Islet precursor cell (in vitro differentiated cells): ENCODE measurements around the gene CAMK2G.
A peak's percentile ranks its signal among the peaks of the same experiment; 100 is the strongest.

ENCODE experiments used
- DNase-seq: peaks from one replicate; pipeline ENCODE4 v3.0.0-alpha.2; 2018

The CAMK2G gene

GRCh38 chr10:73878365-73878764, 4.0 kb upstream of the CAMK2G start:
- DNase-seq = no peak

- DNase-seq = no peak
These were observed 3.3 kb upstream of the CAMK2G start for GRCh38 chr10:73877533-73878160.

DNA sequence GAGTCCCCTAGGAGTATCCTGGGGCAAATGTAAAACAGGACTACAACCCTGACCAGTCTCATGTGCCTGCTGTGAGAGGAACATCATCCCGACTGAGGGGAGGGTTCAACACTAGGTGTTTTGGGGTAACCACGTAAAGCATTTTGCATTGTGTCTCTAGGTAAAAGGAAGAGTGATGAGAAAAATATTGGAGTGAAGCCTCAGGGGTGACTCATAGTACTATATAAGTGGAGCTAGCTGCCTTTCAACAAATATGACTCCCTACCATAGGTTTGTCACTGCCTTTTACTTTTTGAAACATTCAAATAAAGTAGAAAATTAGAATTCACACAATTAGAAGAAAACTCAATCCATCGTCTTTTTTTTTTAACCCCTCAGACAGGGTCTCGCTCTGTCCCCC, 2.6 kb upstream of the CAMK2G start:
- DNase-seq = no peak

DNA sequence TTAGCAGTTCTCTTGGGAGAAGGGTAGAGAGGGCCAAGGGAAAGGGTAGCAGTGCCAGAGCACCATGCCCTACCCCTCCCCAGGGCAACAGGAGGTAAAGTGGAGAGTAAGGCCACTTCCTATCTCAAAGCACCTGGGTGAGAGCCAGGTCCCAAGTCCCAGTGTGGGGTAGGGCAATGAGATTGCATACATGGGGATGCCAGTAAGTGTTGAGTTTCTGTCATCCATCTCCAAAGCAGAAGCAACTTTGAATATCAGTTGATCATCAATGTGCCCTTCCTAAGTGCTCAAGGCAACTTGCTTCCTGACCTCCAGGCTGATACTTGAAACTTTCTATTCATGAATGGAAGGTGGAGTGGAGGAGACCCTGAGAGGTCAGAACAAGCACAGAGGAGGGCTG, 2.2 kb upstream of the CAMK2G start:
- no peak for DNase-seq

GRCh38 chr10:73876157-73876556, 1.8 kb upstream of the CAMK2G start:
- DNase-seq = peak; percentile 78

- DNase-seq = no peak
These were observed 752 bp upstream of the CAMK2G start for GRCh38 chr10:73875139-73875475.

GRCh38 chr10:73873838-73874215, 528 bp downstream of the CAMK2G start:
- DNase-seq = no peak

- DNase-seq = no peak
These were observed 1.1 kb downstream of the CAMK2G start for GRCh38 chr10:73873142-73873837.

GRCh38 chr10:73872190-73872710, 2.1 kb downstream of the CAMK2G start:
- DNase-seq = peak; percentile 70

DNA sequence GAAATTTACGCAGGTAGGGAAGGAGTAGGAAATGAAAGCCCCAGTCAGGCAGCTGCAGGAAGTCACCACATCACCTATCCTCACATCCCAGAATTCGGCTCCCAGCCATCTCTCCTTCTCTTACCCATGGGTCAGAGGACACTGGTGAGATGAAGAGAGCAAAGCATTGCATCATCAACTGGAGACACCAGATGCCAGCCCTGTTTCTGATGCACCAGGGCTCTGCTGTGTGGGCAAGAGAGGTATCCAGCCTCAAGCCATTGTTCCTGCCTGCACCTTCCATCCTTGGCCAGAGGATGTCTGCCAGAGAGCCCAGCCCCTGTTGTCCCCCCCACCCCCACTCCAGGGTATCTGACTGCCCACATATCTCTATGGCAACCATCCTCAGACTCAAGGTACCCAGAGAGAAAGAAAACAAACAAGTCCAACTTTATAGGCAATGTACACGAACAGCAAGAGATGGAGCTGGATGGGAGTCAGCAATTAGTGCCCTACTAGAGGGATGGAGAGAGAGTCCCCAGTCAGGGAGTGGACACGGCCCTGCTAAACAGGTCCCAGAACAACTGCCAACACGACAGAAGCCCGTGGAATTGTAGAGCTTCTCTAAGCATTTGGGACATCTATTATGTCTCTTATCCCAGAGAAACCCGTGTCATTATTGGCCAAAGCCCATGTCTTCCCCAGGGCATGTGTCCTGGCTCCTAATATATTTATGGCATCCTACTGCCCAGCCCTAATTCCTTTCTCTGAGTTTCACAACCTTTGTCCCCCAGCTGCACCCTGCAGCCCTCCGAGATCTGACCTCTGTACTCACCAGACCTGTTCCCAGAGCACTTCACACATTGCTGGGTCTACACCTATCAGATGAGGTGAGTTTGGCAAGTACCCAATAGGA, 2.8 kb downstream of the CAMK2G start:
- DNase-seq = no peak

- DNase-seq = no peak
These were observed 5.6 kb downstream of the CAMK2G start for GRCh38 chr10:73868655-73869195.

DNA sequence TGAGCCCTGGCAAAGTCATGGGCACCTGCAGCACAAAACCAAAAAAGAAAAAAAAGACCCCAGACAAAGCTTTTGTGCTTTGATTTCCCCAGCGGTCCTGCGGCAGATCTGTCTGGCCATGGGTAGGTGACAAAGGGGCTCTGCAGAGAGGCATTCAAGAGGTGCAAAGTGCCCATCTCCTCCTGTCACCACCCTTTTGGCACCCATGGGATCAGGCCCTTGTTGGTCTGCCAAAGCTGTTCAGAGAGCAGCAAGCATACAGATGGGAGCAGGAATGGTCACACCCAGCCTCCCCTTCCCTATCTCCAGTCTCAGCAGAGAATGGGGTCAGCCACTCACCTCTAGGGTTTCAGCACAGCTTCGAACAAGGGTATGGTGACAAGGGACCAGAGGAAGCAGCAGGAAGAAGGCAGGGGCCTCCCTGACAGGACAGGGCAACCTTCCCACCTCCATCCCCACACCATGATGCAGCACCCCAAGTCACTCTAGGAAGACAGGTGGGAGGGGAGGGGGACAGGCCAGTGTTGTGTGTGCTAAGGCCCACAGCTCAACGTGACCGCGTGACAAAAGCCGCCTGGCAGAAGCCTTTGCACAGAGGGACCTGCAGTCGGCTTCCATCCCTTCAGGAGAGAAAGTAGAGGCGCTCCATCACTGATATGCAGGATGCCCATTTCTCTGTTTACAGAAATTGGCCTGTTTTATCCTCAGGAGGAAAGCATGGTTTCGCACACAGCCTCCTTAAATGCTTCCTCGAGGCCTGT, 6.3 kb downstream of the CAMK2G start:
- no peak for DNase-seq

- DNase-seq = no peak
These were observed 7.1 kb downstream of the CAMK2G start for GRCh38 chr10:73867126-73867807.

- DNase-seq = no peak
These were observed 7.7 kb downstream of the CAMK2G start for GRCh38 chr10:73866621-73867020.

GRCh38 chr10:73865459-73866442, 8.6 kb downstream of the CAMK2G start:
- no peak for DNase-seq

- DNase-seq = no peak
These were observed 9.3 kb downstream of the CAMK2G start for GRCh38 chr10:73865107-73865458.

DNA sequence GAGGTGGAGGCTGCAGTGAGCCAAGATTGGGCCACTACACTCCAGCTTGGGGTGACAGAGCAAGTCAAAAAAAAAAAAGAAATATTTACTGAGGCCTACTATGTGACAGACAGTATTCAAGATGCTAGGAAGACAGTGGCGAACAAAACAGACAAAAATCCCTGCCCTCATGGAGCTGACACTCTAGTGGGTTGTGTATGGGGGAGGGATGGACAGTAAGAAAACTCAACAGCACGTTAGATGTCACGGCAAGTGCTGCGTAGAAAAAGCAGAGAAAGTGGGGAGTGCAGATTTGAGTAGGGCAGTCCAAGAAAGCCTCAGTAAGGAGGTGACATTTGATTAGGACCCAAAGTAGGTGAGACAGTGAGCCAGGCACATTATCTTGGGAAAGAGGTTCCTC, 10.1 kb downstream of the CAMK2G start:
- no peak for DNase-seq

GRCh38 chr10:73863039-73863817, 11.1 kb downstream of the CAMK2G start:
- DNase-seq = no peak

- no peak for DNase-seq
These were observed 12.3 kb downstream of the CAMK2G start for GRCh38 chr10:73862011-73862410.
